Thymus (tissue), 11 donors: ENCODE results near the gene SIVA1. TPM values are rescaled to one million over a fixed set of nuclear protein-coding genes. Genes with fewer than 3 reads are reported as not detected.
"Not testable (repeated sequence)": the region's sequence is repeated elsewhere in the genome, so short reads cannot be mapped to it uniquely, and the experiment has no call there.

ENCODE experiments used
- DNase-seq, 9 donors: peaks; one replicate each; pipeline ENCODE4 v3.0.0-alpha.2; 2013; ENCODE audit warnings: low spot score in 9 of 9, low read depth in 6 of 9, missing footprints in 1 of 9
- H3K27ac ChIP-seq, 2 donors: one replicate each; pipeline ENCODE4 v1.5.1; 2013; ENCODE audit warnings: control low read depth in 1 of 2, low read depth in 1 of 2, low read length in 1 of 2, mild to moderate bottlenecking in 1 of 2, moderate library complexity in 1 of 2
- H3K27me3 ChIP-seq, 2 donors: one replicate each; pipeline ENCODE4 v1.5.1; 2013; ENCODE audit warnings: low read length in 1 of 2; ENCODE audit not compliant: control insufficient read depth in 2 of 2, insufficient read depth in 1 of 2
- H3K36me3 ChIP-seq, 2 donors: one replicate each; pipeline ENCODE4 v1.5.1; 2013; ENCODE audit warnings: low read length in 1 of 2, mild to moderate bottlenecking in 1 of 2, moderate library complexity in 1 of 2; ENCODE audit not compliant: control insufficient read depth in 2 of 2, insufficient read depth in 2 of 2
- H3K4me1 ChIP-seq, 2 donors: one replicate each; pipeline ENCODE4 v1.5.1; 2013; ENCODE audit warnings: low read length in 2 of 2; ENCODE audit not compliant: control insufficient read depth in 2 of 2, insufficient read depth in 2 of 2
- H3K4me3 ChIP-seq, 2 donors: one replicate each; pipeline ENCODE4 v1.5.1; 2013; ENCODE audit warnings: low read length in 2 of 2, control low read depth in 1 of 2, mild to moderate bottlenecking in 1 of 2
- H3K9me3 ChIP-seq, 2 donors: one replicate each; pipeline ENCODE4 v1.5.1; 2013; ENCODE audit warnings: low read length in 1 of 2, mild to moderate bottlenecking in 1 of 2; ENCODE audit not compliant: control insufficient read depth in 2 of 2, insufficient read depth in 1 of 2
- WGBS: extraction: QIAGEN DNeasy Blood & Tissue Kit; methylation state at CpG from one replicate; pipeline ENCODE4 v1.1.7; 2013; 5-methylcytosine and 5-hydroxymethylcytosine counted together
- polyA plus RNA-seq: library from polyadenylated mRNA; stranded (reverse); fragments of 200-250 nt; gene quantifications from one replicate; pipeline ENCODE4 v1.2.3, GENCODE V29; 2013
- total RNA-seq: library from RNA; stranded (reverse); fragments of 120-200 nt; gene quantifications from one replicate; pipeline ENCODE4 v1.2.4, GENCODE V29; 2013
- donor health status: healthy.

Gene SIVA1
- total and polyA plus RNA-seq, 2 donors = 143 to 308 TPM

DNA sequence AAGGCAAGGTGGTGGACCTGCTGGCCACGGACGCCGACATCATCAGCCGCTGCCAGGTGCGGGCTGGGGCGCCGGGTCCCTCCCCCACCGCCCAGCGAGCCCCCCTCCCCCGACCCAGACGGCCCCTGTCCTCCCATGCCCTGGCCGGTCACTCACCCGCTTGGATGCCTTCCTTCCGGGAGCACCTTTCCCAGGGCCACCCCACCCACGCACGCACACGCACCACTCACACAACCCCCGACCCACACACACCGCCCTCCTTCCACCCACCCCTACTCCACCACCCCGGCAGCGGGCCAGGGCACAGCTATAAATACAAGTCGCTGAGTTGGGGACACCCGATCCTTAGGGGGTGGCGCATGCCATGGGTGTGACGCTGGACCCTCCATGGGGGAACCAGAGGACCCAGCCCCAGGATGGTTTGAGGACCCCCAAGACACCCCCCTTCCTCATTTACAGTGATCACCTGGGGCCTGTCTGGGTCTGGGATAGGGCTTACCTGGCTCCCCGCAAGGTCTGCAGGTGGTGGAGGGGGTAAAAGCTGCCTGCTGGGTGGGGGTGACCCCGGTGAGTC lies 28.5 kb upstream of the SIVA1 start:
- Histone ChIP-seq H3K4me3 (peak overlapping the region; percentile 53 to 60), H3K36me3 (peaks cover under 1 to 7% of the 10 kb centered on the region in 2 donors), H3K4me1 (peaks cover 0 to 6% of the 10 kb centered on the region in 2 donors), H3K27ac (no peak overlapping the region), H3K27me3 (peaks cover 17 to 46% of the 10 kb centered on the region in 2 donors), H3K9me3 (no peaks in the 10 kb centered on the region)
- 10% methylated on average over 27 of the region's 27 CpGs for WGBS
- DNase-seq = no peak

DNA sequence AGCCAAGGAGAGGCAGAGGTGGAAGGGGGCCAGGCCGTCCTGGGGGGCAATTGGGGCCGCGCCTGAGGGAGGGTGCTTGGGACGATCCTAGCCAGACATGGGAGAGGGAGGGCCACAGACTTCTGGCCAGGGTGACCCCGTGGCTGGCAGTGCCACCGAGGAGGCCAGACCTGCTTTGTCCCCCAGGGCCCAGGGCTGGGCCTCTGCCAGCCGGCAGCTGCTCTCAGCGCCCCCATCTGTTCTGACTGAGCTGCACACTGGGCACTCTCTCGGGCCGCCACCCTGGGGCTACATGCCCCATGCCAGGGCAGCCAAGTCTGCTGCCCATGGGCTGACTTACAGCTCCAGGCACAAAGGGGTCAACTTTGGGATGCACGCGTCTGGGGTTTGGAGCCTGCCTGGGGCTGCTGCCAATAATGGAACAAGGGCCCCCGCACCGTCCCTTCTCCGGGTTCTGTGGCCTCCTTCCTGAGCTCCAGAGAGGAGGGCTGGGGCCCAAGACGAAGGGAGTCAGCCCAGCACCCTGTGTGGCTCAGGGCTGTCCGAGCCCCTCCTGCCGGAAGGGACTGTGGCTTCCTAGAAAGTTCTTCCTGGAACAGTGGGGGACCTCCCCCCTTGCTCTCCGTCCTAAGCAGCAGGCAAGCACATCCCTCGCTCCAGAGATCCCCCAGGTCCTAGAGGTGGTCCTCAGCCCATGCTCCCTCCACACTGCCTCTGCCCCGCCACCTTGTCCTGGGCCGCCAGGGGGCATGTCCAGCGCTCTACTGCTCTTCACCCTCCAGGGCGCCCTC lies 27.8 kb upstream of the SIVA1 start:
- Histone ChIP-seq H3K9me3 (no peaks in the 10 kb centered on the region), H3K4me3 (no peak overlapping the region), H3K27ac (no peak overlapping the region), H3K4me1 (peaks cover 0 to 6% of the 10 kb centered on the region in 2 donors), H3K36me3 (peaks cover 0 to 3% of the 10 kb centered on the region in 2 donors), H3K27me3 (peaks cover 17 to 46% of the 10 kb centered on the region in 2 donors)
- 81% methylated on average over 24 of the region's 24 CpGs for WGBS
- no peak for DNase-seq

GRCh38 chr14:104725772-104726548 lies 27.0 kb upstream of the SIVA1 start:
- Histone ChIP-seq H3K36me3 (peaks cover 0 to 3% of the 10 kb centered on the region in 2 donors), H3K27me3 (peaks cover 17 to 46% of the 10 kb centered on the region in 2 donors), H3K4me1 (peaks cover 0 to 6% of the 10 kb centered on the region in 2 donors), H3K4me3 (no peak overlapping the region), H3K9me3 (no peaks in the 10 kb centered on the region), H3K27ac (no peak overlapping the region)
- DNase-seq = no peak
- 95% methylated on average over 25 of the region's 25 CpGs for WGBS

DNA sequence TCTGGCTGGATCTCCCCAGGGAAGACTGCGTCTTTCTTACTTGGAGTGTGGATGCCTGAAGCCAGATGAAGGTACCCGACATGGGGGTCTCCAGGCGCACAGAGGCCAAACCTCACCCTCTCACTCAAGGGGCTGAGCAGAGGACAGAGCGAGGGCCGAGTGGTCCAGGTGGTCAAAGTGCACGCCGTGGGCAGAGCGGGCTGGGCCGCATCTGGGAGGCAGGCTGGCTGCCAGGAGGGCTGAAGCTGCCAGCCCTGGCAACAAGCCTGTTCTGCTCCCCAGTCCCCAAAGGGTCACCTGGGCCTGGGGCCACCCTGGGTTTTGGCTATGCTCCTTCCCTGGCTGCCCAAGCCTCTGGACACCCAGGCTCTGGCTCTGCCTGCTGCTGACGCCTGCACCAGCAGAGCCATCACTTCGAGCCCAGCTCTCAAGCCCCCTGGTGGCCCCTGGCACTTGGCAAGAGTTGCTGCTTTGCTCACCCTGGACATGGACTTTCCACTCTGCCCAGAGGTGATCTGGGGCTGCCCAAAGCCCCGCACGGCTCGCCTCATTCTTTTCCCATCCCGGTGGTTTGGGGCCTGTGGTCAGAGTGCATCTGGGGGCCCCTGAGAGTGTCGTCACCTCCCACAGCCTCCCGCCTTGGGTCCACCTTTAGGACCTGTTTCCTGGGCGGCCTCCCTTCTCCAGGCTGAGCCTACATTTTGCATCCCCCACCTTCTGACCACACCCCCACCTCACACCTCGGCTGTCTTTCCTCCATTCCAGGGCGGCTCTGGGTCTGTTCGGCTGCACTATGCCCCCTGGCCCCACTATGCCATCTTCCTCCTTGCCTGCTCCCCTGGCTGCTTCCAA lies 26.1 kb upstream of the SIVA1 start:
- Histone ChIP-seq H3K9me3 (no peaks in the 10 kb centered on the region), H3K4me1 (peaks cover 0 to 6% of the 10 kb centered on the region in 2 donors), H3K27me3 (peaks cover 17 to 46% of the 10 kb centered on the region in 2 donors), H3K27ac (no peak overlapping the region), H3K36me3 (peaks cover 0 to 1% of the 10 kb centered on the region in 2 donors), H3K4me3 (no peak overlapping the region)
- WGBS = 94% methylated on average over 21 of the region's 21 CpGs
- no peak for DNase-seq

DNA sequence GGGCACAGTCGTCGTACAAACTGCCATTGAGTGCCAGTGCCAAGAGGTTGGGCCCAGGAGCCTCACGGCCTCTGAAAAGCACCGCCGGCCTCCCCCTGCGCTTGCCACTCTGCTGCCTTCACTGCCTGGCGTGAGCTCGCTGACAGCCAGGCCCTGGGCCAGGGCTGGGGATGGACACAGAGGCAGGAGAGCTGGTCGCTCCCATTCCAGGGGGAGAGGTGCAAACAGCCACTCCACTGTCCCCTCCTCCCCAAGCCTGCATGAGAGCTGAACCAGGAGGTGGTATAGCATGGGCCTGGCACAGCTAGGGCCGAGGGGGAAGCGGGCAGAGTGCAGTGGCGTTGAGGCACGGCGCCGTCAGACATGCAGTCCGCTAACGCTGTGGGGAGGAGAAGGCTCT lies 24.3 kb upstream of the SIVA1 start:
- Histone ChIP-seq H3K27ac (no peak overlapping the region), H3K36me3 (no peaks in the 10 kb centered on the region), H3K27me3 (peaks cover 17 to 43% of the 10 kb centered on the region in 2 donors), H3K4me3 (no peak overlapping the region), H3K9me3 (no peaks in the 10 kb centered on the region), H3K4me1 (peaks cover 0 to 6% of the 10 kb centered on the region in 2 donors)
- 95% methylated on average over 17 of the region's 17 CpGs for WGBS
- no peak for DNase-seq

DNA sequence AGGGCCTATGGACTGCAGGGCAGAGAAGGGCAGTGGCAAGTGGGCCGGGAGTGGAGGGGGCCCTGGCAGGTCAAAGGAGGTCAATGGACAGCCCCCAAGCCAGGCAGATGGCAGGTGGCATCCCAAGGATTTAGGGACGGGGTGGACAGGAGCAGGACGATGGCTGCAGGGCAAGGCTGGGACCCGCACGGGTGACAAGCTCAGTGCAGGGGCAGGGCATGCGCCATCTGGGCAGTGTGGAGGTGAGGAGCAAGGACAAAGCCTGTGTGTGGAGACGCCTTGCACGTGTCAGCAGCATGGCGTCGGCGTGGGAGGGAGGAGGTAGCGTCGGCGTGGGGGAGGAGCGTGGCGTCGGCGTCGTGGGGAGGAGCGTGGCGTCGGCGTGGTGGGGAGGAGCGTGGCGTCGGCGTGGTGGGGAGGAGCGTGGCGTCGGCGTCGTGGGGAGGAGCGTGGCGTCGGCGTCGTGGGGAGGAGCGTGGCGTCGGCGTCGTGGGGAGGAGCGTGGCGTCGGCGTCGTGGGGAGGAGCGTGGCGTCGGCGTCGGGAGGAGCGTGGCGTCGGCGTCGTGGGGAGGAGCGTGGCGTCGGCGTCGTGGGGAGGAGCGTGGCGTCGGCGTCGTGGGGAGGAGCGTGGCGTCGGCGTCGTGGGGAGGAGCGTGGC lies 23.6 kb upstream of the SIVA1 start:
- H3K4me3 ChIP-seq, H3K9me3 ChIP-seq, H3K27ac ChIP-seq, DNase-seq, H3K36me3 ChIP-seq, H3K4me1 ChIP-seq: not testable (repeated sequence)
- 99% methylated on average over 59 of the region's 73 CpGs for WGBS
- H3K27me3 ChIP-seq = peaks cover 10 to 37% of the 10 kb centered on the region in 2 donors

GRCh38 chr14:104729835-104730181 lies 23.1 kb upstream of the SIVA1 start:
- 94% methylated on average over 16 of the region's 16 CpGs for WGBS
- no peaks in the 10 kb centered on the region for H3K36me3 ChIP-seq
- H3K27me3 ChIP-seq = peaks cover 5 to 32% of the 10 kb centered on the region in 2 donors
- no peak overlapping the region for H3K27ac ChIP-seq
- no peaks in the 10 kb centered on the region for H3K9me3 ChIP-seq
- DNase-seq = no peak
- H3K4me3 ChIP-seq = no peak overlapping the region
- H3K4me1 ChIP-seq = no peaks in the 10 kb centered on the region

DNA sequence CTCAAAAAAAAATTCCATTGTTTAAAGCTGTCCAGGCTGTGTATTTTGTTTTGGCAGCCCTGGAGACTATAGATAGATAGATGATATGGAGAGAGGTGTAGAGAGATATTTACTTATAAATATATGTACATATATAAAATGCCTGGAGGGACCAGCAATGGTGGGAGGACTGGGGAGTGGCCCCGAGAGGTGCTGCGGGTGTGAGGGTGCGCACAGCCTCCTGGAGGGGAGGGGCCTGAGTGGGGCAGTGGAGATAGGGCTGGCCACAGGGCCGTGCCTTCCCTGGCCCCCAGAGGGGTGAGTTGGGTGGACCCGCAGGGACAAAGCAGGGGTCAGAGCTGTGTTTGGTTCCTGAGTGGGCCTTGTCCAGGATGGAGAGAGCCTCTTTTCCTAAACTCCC lies 22.5 kb upstream of the SIVA1 start:
- DNase-seq = no peak
- H3K27ac ChIP-seq = no peak overlapping the region
- WGBS = 94% methylated on average over 5 of the region's 5 CpGs
- H3K4me1 ChIP-seq = no peaks in the 10 kb centered on the region
- no peaks in the 10 kb centered on the region for H3K9me3 ChIP-seq
- H3K27me3 ChIP-seq = peaks cover 2 to 25% of the 10 kb centered on the region in 2 donors
- no peak overlapping the region for H3K4me3 ChIP-seq
- H3K36me3 ChIP-seq = no peaks in the 10 kb centered on the region
